Measurements from ENCODE around the gene CACNA2D4.
"Not testable (repeated sequence)": the region's sequence is repeated elsewhere in the genome, so short reads cannot be mapped to it uniquely, and the experiment has no call there.

CACNA2D4 gene, protein sequence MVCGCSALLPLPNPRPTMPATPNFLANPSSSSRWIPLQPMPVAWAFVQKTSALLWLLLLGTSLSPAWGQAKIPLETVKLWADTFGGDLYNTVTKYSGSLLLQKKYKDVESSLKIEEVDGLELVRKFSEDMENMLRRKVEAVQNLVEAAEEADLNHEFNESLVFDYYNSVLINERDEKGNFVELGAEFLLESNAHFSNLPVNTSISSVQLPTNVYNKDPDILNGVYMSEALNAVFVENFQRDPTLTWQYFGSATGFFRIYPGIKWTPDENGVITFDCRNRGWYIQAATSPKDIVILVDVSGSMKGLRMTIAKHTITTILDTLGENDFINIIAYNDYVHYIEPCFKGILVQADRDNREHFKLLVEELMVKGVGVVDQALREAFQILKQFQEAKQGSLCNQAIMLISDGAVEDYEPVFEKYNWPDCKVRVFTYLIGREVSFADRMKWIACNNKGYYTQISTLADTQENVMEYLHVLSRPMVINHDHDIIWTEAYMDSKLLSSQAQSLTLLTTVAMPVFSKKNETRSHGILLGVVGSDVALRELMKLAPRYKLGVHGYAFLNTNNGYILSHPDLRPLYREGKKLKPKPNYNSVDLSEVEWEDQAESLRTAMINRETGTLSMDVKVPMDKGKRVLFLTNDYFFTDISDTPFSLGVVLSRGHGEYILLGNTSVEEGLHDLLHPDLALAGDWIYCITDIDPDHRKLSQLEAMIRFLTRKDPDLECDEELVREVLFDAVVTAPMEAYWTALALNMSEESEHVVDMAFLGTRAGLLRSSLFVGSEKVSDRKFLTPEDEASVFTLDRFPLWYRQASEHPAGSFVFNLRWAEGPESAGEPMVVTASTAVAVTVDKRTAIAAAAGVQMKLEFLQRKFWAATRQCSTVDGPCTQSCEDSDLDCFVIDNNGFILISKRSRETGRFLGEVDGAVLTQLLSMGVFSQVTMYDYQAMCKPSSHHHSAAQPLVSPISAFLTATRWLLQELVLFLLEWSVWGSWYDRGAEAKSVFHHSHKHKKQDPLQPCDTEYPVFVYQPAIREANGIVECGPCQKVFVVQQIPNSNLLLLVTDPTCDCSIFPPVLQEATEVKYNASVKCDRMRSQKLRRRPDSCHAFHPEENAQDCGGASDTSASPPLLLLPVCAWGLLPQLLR

DNA sequence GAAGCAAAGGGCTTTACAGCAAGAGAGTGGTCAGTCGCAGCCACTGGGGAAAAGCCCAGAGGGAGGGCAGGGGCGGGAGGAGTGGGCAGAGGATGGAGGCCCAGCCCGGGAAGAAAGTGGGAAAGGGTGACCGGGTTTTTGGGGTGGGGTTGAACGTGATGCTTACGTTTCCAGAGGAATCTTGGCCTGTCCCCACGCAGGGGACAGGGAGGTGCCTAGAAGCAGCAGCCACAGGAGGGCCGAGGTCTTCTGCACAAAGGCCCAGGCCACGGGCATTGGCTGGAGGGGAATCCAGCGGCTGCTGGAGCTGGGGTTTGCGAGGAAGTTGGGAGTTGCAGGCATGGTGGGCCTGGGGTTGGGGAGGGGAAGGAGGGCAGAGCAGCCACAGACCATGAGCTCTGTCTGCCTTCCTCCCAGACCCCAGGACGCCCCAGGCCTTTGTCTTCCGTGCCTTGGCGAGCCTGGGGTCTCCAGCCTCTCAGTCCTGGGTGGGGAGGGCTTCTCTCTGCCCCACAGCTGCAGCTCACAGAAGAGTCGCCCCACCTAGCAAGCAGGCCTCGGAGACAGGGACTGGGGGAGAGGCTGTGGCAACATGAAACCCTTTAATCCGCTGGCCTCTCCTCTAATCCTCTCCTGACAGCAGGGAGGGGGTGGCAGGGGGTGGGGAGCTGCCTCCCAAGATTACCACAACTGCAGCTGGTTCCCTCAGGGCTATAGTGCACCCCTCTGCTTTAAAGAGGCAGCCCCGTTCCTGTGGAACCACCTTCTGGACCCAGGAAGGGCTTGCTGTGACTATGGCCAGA lies at the start of gene CACNA2D4:
Gene CACNA2D4, minus strand, starts transcription at position 572 of the 803 bp plus-strand sequence. Its CDS starts 179 bp downstream, at position 393.
- Histone ChIP-seq H3K9me3 (ENCODE audit: low read length) (no peaks in the 10 kb centered on the region), H2AFZ (ENCODE audit: low read depth, low read length) (no peak within 1 kb of the TSS), H3K4me3 (ENCODE audit: low read length) (no peak within 1 kb of the TSS), H3K27me3 (ENCODE audit: insufficient read depth, low read length) (peaks cover 3% of the 10 kb centered on the region), H3K4me1 (ENCODE audit: insufficient read depth, low read length) (peaks cover 4% of the 10 kb centered on the region), H3K36me3 (ENCODE audit: insufficient read depth, low read length) (no peaks in the 10 kb centered on the region)

DNA sequence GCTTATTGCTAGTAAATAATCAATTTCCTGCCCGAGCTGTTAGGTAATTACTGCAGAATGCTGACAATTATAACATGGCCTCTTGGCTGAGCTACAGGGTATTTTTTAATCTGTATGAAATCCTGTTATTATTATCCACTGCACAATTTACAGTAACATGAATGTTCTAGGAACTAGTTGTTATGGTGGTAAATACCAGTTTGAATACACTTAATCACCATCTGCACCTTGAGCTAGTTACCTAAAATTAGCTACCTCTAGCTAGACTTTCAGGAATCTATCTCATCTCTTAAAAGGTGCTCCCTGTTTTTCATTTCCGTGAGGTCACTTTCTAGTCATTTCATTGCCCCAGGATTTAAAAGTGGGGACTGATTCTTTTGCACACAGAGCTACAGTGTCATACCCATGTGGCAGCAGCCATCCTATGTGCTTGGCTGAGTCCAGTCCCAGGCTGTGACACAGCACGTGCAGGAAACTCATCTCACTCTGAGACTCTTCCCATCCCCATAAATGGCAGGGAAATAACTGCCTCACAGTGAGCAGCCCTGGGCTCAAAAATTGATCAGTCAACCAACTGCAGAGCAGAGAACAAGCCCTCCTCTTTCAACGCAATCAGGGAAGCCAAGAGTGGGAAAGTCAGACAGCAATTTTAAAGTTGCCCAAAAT lies 48.2 kb upstream of the CACNA2D4 start:
- Histone ChIP-seq H3K9me3 (ENCODE audit: low read length) (no peaks in the 10 kb centered on the region), H2AFZ (ENCODE audit: low read depth, low read length) (no peak overlapping the region), H3K4me3 (ENCODE audit: low read length) (no peak overlapping the region), H3K4me1 (ENCODE audit: insufficient read depth, low read length) (no peaks in the 10 kb centered on the region), H3K27me3 (ENCODE audit: insufficient read depth, low read length) (no peaks in the 10 kb centered on the region), H3K36me3 (ENCODE audit: insufficient read depth, low read length) (peaks cover 44% of the 10 kb centered on the region)

DNA sequence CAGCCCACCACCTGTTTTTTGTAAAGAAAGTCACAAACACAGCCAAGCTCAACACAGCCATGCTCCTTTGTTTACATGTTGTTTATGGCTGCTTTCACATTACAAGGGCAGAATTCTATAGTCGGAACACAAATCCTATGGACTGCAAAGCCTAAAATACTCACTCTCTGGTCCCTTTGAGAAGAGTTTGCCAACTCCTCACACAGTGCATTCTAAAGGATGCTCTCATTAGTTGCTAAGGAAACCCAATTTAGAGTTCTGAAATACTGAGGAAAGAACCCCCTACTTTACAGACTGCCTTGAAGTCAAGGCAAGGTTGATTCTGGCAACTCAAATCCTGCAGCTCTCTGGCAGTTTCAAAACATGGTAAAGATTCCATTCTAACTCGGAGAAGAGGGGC lies 47.5 kb upstream of the CACNA2D4 start:
- peaks cover 51% of the 10 kb centered on the region for H3K36me3 ChIP-seq (ENCODE audit: insufficient read depth, low read length)

DNA sequence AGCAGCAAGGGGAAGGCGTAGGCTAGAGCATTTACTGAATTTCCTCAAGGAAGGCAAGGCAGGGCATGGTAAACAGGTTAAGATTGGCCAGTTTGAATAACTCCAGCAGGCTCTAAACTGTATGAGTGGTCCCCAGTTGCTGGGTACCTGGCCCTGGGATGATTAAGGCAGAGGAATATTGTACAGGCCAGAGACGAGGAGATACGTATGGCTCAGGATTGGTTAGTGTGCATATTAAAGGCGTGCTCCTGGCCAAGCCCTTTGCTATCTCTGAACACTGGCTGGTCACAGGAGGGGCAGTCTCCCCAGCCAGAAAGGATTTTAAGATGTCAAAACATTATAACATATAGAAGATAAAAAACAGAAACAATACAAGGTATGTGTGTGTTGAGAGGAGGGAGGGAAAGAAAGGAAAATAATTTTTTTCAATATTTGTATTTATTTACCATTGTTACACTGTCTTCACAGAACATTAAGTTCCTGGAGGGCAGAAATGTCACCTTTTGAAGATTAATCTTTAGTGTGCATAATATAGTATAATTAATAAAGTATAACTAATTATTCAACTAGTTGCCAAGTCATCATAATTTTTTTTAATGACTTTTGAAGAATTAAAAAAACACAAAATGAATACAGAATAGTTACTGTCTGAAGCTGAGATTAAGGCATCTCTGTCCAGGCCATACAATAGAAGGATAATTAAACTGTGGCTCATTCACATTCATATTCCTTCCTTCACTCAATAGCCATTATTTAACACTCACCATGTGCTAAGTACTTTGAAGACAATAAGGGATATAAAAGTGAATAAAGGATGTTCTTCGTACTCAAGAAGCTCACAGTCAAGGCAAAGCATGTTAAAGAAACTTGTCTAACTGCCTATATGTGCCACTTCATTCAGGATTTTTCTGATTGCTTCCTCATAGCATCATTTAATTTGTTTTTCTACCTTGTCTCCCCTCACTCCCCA lies 43.9 kb upstream of the CACNA2D4 start:
- H3K36me3 ChIP-seq (ENCODE audit: insufficient read depth, low read length): peaks cover 57% of the 10 kb centered on the region
- H3K4me1 ChIP-seq (ENCODE audit: insufficient read depth, low read length): no peaks in the 10 kb centered on the region
- H3K27me3 ChIP-seq (ENCODE audit: insufficient read depth, low read length): no peaks in the 10 kb centered on the region
- no peak overlapping the region for H2AFZ ChIP-seq (ENCODE audit: low read depth, low read length)
- no peak overlapping the region for H3K4me3 ChIP-seq (ENCODE audit: low read length)
- peaks cover 10% of the 10 kb centered on the region for H3K9me3 ChIP-seq (ENCODE audit: low read length)

More for the DNA sequence above, 47.5 kb upstream of the CACNA2D4 start:
- Histone ChIP-seq H3K9me3 (ENCODE audit: low read length) (no peaks in the 10 kb centered on the region), H3K4me1 (ENCODE audit: insufficient read depth, low read length) (no peaks in the 10 kb centered on the region), H2AFZ (ENCODE audit: low read depth, low read length) (no peak overlapping the region), H3K4me3 (ENCODE audit: low read length) (no peak overlapping the region), H3K27me3 (ENCODE audit: insufficient read depth, low read length) (no peaks in the 10 kb centered on the region)

DNA sequence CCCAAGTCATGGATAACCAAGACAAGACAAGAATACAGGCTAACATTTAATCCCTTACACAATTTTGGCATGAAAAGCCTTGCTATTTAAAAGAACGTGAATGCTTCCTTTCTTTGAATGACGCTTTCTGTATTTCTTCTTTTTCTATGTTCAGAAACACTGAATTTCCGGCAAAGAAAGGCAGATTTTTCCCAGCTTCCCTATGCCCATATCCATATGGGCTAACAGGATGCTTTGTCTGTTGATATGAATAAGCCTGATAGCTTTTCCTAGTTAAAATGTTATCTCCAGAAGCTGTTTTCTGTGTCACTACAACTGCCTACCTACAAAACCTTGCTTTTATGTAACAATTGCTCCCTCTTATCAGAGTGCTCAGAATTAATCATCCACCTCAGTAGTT lies 38.3 kb upstream of the CACNA2D4 start:
- peaks cover 45% of the 10 kb centered on the region for H3K36me3 ChIP-seq (ENCODE audit: insufficient read depth, low read length)

DNA sequence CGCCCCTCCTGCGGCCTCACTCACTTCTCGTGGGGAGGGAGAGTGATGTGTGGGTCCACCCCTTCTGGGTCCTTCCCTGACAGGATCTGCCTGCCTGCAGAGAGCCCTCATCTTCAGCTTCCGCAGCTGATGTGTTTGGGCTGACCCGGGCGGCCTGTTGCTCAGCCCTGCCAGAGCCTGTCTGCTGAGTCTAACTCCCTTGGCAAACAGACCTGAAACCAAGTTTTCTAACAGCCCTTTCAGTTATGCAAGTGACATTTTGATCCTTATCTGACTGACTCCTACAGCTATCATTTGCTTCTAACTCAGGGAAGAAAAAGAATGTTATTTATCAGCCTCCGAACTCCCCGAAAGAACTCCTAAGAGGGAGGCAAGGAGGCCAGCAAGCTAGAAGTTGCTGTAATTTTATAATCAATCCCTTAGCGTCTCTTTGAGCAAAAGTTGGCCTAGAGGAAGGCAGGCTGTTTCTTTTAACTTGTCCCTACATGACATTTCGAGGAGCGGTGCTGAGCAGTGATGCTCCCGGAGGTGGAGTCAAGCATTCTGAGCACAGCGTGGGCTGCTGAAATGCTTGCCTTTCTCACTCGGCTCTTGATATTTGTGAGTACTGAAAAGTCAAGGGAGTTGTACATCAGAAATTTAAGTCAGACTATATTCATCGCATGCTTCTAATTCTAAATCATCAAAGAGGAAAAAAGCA lies 31.5 kb upstream of the CACNA2D4 start:
- no peaks in the 10 kb centered on the region for H3K4me1 ChIP-seq (ENCODE audit: insufficient read depth, low read length)
- no peak overlapping the region for H2AFZ ChIP-seq (ENCODE audit: low read depth, low read length)
- H3K27me3 ChIP-seq (ENCODE audit: insufficient read depth, low read length): no peaks in the 10 kb centered on the region
- H3K4me3 ChIP-seq (ENCODE audit: low read length): no peak overlapping the region
- H3K9me3 ChIP-seq (ENCODE audit: low read length): peaks cover 10% of the 10 kb centered on the region
- H3K36me3 ChIP-seq (ENCODE audit: insufficient read depth, low read length): peaks cover 90% of the 10 kb centered on the region

More for the DNA sequence above, 38.3 kb upstream of the CACNA2D4 start:
- H2AFZ ChIP-seq (ENCODE audit: low read depth, low read length): no peak overlapping the region
- H3K4me3 ChIP-seq (ENCODE audit: low read length): no peak overlapping the region
- no peaks in the 10 kb centered on the region for H3K27me3 ChIP-seq (ENCODE audit: insufficient read depth, low read length)
- peaks cover 14% of the 10 kb centered on the region for H3K9me3 ChIP-seq (ENCODE audit: low read length)
- no peaks in the 10 kb centered on the region for H3K4me1 ChIP-seq (ENCODE audit: insufficient read depth, low read length)

DNA sequence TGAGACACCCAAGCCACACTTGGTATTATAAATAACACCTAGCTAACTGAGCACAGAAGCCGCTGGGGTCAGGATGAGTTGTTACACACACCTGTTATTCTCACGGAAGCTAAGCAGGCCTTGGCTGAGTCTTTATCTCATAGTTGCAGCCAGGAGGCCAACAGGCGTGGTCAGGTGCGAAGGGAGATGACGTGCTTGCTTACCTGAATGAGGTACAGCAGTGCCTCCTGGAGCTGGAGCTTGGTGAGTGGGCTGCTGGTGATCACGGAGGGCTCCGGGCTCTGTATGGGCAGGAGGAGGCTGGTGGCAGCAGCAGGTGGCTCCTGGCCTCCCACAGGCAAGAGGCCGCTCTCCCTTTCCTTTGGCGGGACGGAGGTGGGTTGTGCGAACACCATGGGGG lies 30.4 kb upstream of the CACNA2D4 start:
- Histone ChIP-seq H3K27me3 (ENCODE audit: insufficient read depth, low read length) (no peaks in the 10 kb centered on the region), H3K4me1 (ENCODE audit: insufficient read depth, low read length) (no peaks in the 10 kb centered on the region), H3K36me3 (ENCODE audit: insufficient read depth, low read length) (peaks cover 82% of the 10 kb centered on the region), H3K9me3 (ENCODE audit: low read length) (peaks cover 10% of the 10 kb centered on the region), H3K4me3 (ENCODE audit: low read length) (no peak overlapping the region), H2AFZ (ENCODE audit: low read depth, low read length) (no peak overlapping the region)

DNA sequence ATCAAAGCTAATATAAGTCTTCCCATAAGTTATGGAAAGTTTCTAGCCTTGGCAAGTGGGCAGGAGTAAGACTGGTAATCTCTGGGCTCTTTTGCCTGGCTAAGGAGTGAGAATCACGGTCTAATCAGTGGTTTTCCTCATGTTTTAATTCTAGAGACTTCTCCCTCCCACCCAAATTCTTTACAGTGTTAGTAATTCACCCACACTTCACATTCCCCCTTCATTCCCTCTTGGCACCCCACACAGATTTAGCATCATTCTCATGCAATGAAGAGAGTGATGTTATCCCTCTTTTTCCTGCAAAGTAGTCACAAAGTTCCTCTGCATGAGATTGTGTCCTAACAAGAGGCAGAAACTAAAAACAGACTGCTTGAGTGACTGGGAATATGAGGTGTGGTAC lies 28.6 kb upstream of the CACNA2D4 start:
- Histone ChIP-seq H2AFZ (ENCODE audit: low read depth, low read length) (no peak overlapping the region), H3K9me3 (ENCODE audit: low read length) (peaks cover 6% of the 10 kb centered on the region), H3K4me3 (ENCODE audit: low read length) (no peak overlapping the region), H3K36me3 (ENCODE audit: insufficient read depth, low read length) (peaks cover 68% of the 10 kb centered on the region), H3K4me1 (ENCODE audit: insufficient read depth, low read length) (no peaks in the 10 kb centered on the region), H3K27me3 (ENCODE audit: insufficient read depth, low read length) (no peaks in the 10 kb centered on the region)

DNA sequence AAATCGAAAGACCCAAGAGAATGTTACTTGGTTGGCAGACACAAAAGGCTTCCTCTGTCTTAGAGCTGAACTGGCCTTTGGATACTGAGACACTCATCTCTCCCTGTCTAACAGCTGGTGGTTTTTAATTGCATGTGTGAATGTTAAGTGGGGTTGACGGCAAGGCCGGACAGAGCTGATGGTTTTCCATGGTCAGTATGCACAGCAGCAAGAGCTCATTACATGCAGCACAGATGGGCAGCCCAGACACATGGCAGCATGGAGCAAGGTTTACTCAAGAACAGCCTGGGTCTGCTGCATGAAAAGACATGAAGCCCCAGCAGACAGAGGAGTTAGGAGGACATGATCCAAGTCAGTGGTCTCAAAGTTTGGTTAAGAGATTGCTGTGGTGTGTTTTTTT lies 27.8 kb upstream of the CACNA2D4 start:
- H3K9me3 ChIP-seq (ENCODE audit: low read length): peaks cover 6% of the 10 kb centered on the region
- H3K36me3 ChIP-seq (ENCODE audit: insufficient read depth, low read length): peaks cover 62% of the 10 kb centered on the region
- no peak overlapping the region for H2AFZ ChIP-seq (ENCODE audit: low read depth, low read length)

DNA sequence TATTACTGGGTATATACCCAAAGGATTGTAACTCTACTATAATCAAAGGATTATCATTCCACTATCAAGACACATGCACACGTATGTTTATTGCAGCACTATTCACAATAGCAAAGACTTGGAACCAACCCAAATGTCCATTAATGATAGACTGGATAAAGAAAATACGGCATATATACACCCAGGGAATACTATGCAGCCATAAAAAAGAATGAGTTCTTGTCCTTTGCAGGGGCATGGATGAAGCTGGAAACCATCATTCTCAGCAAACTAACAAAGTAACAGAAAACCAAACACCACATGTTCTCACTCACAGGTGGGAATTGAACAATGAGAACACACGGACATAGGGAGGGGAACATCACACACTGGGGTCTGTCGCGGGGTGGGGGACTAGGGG lies 27.1 kb upstream of the CACNA2D4 start:
- H3K4me3 ChIP-seq (ENCODE audit: low read length); H2AFZ ChIP-seq (ENCODE audit: low read depth, low read length); H3K27me3 ChIP-seq (ENCODE audit: insufficient read depth, low read length); H3K4me1 ChIP-seq (ENCODE audit: insufficient read depth, low read length); H3K9me3 ChIP-seq (ENCODE audit: low read length): not testable (repeated sequence)
- H3K36me3 ChIP-seq (ENCODE audit: insufficient read depth, low read length): peaks cover 58% of the 10 kb centered on the region

More for the DNA sequence above, 27.8 kb upstream of the CACNA2D4 start:
- Histone ChIP-seq H3K4me1 (ENCODE audit: insufficient read depth, low read length) (no peaks in the 10 kb centered on the region), H3K27me3 (ENCODE audit: insufficient read depth, low read length) (no peaks in the 10 kb centered on the region), H3K4me3 (ENCODE audit: low read length) (no peak overlapping the region)
